GM10266 (cell line): ENCODE data around the gene BBS1.
A peak's percentile ranks its signal among the peaks of the same experiment; 100 is the strongest.

Experiments used
- DNase-seq: peaks from one replicate; pipeline ENCODE4 v3.0.0; 2012; ENCODE audit errors: extremely low spot score
- TF ChIP-seq, protein P1 (sequence below): IDR thresholded peaks from 2 replicates; pipeline ENCODE4 v1.5.1; 2012; ENCODE audit warnings: mild to moderate bottlenecking, low read depth; ENCODE audit not compliant: control insufficient read depth, insufficient read depth; ENCODE audit errors: missing control alignments

Gene BBS1

DNA sequence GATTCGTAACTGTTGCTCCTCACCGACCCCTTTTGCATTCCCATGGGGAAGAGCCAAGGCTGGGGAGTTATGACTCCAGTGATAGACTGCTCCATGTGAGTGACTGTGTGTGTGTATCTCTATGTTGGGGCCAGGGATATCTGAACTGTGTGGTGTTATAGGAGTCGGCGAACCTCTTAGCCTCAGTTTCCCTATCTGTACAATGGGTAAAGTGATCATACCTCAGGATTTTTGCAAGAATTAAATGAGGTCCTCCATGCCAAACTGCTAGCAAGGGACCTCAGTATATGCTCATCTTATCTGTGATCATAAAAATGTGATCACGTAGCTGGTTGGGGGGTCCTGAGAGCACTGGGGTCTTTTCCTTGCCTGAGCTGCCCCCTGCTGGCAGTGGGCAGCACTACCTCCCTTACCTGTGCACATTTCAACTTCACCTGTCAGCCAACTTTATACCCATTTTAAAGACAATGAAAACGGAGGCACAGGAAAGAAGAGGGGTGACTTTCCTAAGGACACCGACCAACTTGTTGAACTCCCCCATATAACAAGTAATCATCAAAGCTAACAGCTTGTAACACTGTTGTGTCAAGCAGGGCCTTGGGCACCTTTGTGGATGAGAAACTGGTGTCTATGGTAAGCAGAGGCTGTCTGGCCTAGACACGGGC lies 31.6 kb upstream of the BBS1 start:
- DNase-seq, result peak; percentile 76
- TF ChIP-seq, protein P1, sequence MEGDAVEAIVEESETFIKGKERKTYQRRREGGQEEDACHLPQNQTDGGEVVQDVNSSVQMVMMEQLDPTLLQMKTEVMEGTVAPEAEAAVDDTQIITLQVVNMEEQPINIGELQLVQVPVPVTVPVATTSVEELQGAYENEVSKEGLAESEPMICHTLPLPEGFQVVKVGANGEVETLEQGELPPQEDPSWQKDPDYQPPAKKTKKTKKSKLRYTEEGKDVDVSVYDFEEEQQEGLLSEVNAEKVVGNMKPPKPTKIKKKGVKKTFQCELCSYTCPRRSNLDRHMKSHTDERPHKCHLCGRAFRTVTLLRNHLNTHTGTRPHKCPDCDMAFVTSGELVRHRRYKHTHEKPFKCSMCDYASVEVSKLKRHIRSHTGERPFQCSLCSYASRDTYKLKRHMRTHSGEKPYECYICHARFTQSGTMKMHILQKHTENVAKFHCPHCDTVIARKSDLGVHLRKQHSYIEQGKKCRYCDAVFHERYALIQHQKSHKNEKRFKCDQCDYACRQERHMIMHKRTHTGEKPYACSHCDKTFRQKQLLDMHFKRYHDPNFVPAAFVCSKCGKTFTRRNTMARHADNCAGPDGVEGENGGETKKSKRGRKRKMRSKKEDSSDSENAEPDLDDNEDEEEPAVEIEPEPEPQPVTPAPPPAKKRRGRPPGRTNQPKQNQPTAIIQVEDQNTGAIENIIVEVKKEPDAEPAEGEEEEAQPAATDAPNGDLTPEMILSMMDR, result peak; percentile 79

- DNase-seq, result peak; percentile 47
- TF ChIP-seq, protein P1, result no peak
These were observed 30.9 kb upstream of the BBS1 start for GRCh38 chr11:66479394-66480116.

GRCh38 chr11:66480117-66480938 lies 30.1 kb upstream of the BBS1 start, which contains the start of gene DPP3:
TSS of gene DPP3 (plus strand) at chr11:66480434. CDS start at chr11:66482201, 1,767 bp downstream.
- TF ChIP-seq, protein P1, result no peak
- peak; percentile 100 for DNase-seq

DNA sequence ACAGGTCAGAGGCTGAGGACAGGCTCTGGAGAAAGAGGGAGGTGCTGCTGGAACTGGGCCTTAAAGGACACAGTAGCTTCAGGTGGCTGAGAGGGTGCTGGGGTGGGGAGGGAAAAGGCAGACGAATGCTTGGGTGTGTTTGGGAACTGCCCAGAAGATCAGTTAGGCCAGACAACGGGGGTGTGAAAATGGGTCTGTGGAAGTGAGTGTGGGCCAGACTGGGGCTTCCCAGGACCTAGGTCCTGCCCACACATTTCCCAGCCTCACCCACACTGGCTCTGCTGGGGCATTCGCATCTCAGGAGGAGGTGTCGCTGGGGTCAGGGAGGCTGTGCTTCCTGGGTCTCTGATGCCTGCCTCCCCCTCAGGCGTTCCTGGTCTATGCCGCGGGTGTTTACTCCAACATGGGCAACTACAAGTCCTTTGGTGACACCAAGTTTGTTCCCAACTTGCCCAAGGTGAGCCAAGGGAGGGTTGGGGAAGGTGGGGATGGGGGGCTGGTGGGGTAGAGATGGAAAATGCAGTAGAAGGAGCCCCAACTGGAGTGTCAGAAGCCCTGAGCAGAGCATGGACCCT lies 25.5 kb upstream of the BBS1 start:
- DNase-seq, result no peak
- TF ChIP-seq, protein P1, result no peak

GRCh38 chr11:66488957-66489356 lies 21.5 kb upstream of the BBS1 start:
- TF ChIP-seq, protein P1, result no peak
- no peak for DNase-seq

DNA sequence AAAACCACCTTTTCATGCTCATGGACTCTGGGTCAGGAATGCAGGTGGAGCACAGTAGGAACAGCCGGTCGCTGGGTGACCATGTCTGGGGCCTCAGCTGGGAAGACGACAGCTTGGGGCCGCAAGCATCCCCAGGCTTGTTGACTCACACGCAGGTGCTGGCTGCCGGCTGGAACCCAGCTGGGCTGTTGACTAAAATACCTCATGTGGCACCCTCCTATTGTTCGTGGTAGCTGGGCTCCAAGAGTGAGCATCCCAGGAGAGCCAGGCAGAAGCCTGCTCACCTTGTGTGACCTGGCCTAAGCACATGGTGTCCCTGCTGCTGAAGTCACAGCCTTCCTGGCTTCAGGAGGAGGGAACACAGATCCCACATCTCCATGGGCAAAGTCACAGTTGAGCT lies 20.8 kb upstream of the BBS1 start:
- TF ChIP-seq, protein P1, result no peak
- no peak for DNase-seq
